ENCODE results near the gene POFUT1. TPM values are rescaled to one million over a fixed set of nuclear protein-coding genes. Genes with fewer than 3 reads are reported as not detected.

POFUT1 gene
- total and polyA plus RNA-seq, 9 of the 15 experiments (the other 6 are each of a cell fraction or from before 2014, with no cell fraction given), result 3.5 to 44.7 (median 23.5) TPM

DNA sequence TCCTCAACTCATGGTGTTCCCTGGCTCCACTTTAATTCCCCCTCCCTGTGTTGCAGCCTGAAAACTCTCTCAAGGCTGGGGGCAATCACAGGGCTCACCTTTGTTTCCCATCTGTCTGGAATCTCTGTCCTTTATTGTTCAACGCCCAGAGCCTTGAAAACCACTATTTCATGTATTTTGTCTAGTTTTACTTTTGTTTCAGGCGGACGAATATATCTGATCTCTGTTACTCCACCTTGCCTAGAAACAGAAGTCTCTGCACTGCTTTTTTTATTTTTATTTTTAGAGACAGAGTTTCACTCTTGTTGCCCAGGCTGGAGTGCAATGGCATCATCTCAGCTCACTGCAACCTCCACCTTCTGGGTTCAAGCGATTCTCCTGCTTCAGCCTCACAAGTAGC is 27.7 kb upstream of the POFUT1 start:
- no peak for DNase-seq (ENCODE audit: extremely low read depth in 1 of 4, low spot score in 3 of 4)
- BruUV-seq (replicated peaks), result no TSS peak
- CTCF ChIA-PET (ENCODE audit: low intra/inter-chr PET ratio), result no interaction called here
- TF ChIP-seq, protein P1, sequence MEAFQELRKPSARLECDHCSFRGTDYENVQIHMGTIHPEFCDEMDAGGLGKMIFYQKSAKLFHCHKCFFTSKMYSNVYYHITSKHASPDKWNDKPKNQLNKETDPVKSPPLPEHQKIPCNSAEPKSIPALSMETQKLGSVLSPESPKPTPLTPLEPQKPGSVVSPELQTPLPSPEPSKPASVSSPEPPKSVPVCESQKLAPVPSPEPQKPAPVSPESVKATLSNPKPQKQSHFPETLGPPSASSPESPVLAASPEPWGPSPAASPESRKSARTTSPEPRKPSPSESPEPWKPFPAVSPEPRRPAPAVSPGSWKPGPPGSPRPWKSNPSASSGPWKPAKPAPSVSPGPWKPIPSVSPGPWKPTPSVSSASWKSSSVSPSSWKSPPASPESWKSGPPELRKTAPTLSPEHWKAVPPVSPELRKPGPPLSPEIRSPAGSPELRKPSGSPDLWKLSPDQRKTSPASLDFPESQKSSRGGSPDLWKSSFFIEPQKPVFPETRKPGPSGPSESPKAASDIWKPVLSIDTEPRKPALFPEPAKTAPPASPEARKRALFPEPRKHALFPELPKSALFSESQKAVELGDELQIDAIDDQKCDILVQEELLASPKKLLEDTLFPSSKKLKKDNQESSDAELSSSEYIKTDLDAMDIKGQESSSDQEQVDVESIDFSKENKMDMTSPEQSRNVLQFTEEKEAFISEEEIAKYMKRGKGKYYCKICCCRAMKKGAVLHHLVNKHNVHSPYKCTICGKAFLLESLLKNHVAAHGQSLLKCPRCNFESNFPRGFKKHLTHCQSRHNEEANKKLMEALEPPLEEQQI (IDR thresholded peaks at IDR 0.05), result no peak
- TF ChIP-seq, protein P2, sequence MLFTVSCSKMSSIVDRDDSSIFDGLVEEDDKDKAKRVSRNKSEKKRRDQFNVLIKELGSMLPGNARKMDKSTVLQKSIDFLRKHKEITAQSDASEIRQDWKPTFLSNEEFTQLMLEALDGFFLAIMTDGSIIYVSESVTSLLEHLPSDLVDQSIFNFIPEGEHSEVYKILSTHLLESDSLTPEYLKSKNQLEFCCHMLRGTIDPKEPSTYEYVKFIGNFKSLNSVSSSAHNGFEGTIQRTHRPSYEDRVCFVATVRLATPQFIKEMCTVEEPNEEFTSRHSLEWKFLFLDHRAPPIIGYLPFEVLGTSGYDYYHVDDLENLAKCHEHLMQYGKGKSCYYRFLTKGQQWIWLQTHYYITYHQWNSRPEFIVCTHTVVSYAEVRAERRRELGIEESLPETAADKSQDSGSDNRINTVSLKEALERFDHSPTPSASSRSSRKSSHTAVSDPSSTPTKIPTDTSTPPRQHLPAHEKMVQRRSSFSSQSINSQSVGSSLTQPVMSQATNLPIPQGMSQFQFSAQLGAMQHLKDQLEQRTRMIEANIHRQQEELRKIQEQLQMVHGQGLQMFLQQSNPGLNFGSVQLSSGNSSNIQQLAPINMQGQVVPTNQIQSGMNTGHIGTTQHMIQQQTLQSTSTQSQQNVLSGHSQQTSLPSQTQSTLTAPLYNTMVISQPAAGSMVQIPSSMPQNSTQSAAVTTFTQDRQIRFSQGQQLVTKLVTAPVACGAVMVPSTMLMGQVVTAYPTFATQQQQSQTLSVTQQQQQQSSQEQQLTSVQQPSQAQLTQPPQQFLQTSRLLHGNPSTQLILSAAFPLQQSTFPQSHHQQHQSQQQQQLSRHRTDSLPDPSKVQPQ (CRISPR knock-in tag; IDR thresholded peaks at IDR 0.05; ENCODE audit: borderline replicate concordance), result no peak
- TF ChIP-seq ZKSCAN3 (CRISPR knock-in tag; IDR thresholded peaks at IDR 0.05) (no peak), RUNX1 (IDR thresholded peaks at IDR 0.05; ENCODE audit: low read depth) (no peak), XRCC5 (IDR thresholded peaks at IDR 0.05; ENCODE audit: low read depth, low read length) (no peak), ARID2 (IDR thresholded peaks at IDR 0.05) (no peak), SIRT6 (IDR thresholded peaks at IDR 0.05; ENCODE audit: low read depth, low read length) (no peak), CHD4 (IDR thresholded peaks at IDR 0.05; ENCODE audit: insufficient read depth, insufficient replicate concordance, low read depth, low read length, poor library complexity, severe bottlenecking) (no peak), BHLHE40 (IDR thresholded peaks at IDR 0.05; ENCODE audit: low read length) (no peak)
- TF ChIP-seq, protein P3, sequence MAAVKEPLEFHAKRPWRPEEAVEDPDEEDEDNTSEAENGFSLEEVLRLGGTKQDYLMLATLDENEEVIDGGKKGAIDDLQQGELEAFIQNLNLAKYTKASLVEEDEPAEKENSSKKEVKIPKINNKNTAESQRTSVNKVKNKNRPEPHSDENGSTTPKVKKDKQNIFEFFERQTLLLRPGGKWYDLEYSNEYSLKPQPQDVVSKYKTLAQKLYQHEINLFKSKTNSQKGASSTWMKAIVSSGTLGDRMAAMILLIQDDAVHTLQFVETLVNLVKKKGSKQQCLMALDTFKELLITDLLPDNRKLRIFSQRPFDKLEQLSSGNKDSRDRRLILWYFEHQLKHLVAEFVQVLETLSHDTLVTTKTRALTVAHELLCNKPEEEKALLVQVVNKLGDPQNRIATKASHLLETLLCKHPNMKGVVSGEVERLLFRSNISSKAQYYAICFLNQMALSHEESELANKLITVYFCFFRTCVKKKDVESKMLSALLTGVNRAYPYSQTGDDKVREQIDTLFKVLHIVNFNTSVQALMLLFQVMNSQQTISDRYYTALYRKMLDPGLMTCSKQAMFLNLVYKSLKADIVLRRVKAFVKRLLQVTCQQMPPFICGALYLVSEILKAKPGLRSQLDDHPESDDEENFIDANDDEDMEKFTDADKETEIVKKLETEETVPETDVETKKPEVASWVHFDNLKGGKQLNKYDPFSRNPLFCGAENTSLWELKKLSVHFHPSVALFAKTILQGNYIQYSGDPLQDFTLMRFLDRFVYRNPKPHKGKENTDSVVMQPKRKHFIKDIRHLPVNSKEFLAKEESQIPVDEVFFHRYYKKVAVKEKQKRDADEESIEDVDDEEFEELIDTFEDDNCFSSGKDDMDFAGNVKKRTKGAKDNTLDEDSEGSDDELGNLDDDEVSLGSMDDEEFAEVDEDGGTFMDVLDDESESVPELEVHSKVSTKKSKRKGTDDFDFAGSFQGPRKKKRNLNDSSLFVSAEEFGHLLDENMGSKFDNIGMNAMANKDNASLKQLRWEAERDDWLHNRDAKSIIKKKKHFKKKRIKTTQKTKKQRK (IDR thresholded peaks at IDR 0.05; ENCODE audit: borderline replicate concordance, low read depth, low read length), result no peak

More for the DNA sequence above, 27.7 kb upstream of the POFUT1 start:
- H3K9me3 ChIP-seq (replicated peaks; ENCODE audit: control insufficient read depth, insufficient read depth, low read depth, low read length), result no peaks in the 10 kb centered on the region
- H3K4me3 ChIP-seq, result no peak overlapping the region
- no peak for FAIRE-seq
- no peaks in the 10 kb centered on the region; a peak in 2 of 5 replicates for H3K4me1 ChIP-seq (replicated peaks in 1 of 2; ENCODE audit: control insufficient read depth in 2 of 2, insufficient read depth in 2 of 2, low read length in 2 of 2)
- no peak for ATAC-seq
- POLR2A ChIA-PET, result interaction anchor here (1.0 to 1.9 kb wide), 2 partner anchors 11 to 136 kb away, joined by 4 to 5 read pairs; no protein-coding TSS in a partner anchor
- no peak overlapping the region for H3K4me2 ChIP-seq (ENCODE audit: insufficient read depth, low read length)
- H3K27me3 ChIP-seq (ENCODE audit: control insufficient read depth in 2 of 2, insufficient read depth in 2 of 2, low read length in 2 of 2), result no peaks in the 10 kb centered on the region
- H3K27ac ChIP-seq (ENCODE audit: extremely low read depth, low read depth, low read length), result no peak overlapping the region
- H3K79me2 ChIP-seq (ENCODE audit: control insufficient read depth, insufficient read depth, low read length), result no peaks in the 10 kb centered on the region
- H3K36me3 ChIP-seq (ENCODE audit: control insufficient read depth, insufficient read depth, low read length), result no peaks in the 10 kb centered on the region
- no peak overlapping the region for H2AFZ ChIP-seq (ENCODE audit: low read depth, low read length)
- in situ Hi-C loops (cut with MboI) (no loop called here), intact Hi-C loops (cut with micrococcal nuclease) (no loop called here)
- H3K9ac ChIP-seq (ENCODE audit: insufficient read depth in 1 of 2, low read depth in 2 of 2, low read length in 2 of 2), result no peak overlapping the region
- no peaks in the 10 kb centered on the region for H4K20me1 ChIP-seq (replicated peaks; ENCODE audit: control insufficient read depth, insufficient read depth, low read length)
- no peaks in the 10 kb centered on the region for H3K9me1 ChIP-seq (ENCODE audit: control insufficient read depth, insufficient read depth, low read length)
- 23% methylated on average over 4 of the region's 4 CpGs for WGBS (ENCODE audit: insufficient coverage, low coverage, missing lambda C conversion rate)

Data from K562 (cell line).